HG02981 (cell line): Measurements from ENCODE around the gene PTMS.

Source experiments
- ATAC-seq: cut with Tn5 transposase; IDR thresholded peaks from one replicate; pipeline ENCODE4 v1.9.1; 2021; ENCODE audit warnings: mild to moderate bottlenecking, moderate library complexity; ENCODE audit not compliant: unreplicated experiment

Gene PTMS

GRCh38 chr12:6787309-6787708, 21.1 kb downstream of the PTMS start:
- no peak for ATAC-seq

GRCh38 chr12:6788972-6789924, 23.1 kb downstream of the PTMS start, which contains the start of gene CD4:
TSS of gene CD4 (plus strand) at chr12:6789528. CDS start at chr12:6800139, 10,611 bp downstream.
- no peak for ATAC-seq

- ATAC-seq, result no peak
Measured at GRCh38 chr12:6790496-6791150, 24.5 kb downstream of the PTMS start.

- ATAC-seq, result no peak
Measured at GRCh38 chr12:6791931-6792520, 25.9 kb downstream of the PTMS start.

GRCh38 chr12:6792522-6793201, 26.5 kb downstream of the PTMS start:
- ATAC-seq, result no peak

- ATAC-seq, result no peak
Measured at GRCh38 chr12:6795088-6795487, 28.9 kb downstream of the PTMS start.

GRCh38 chr12:6796576-6796975, 30.4 kb downstream of the PTMS start:
- ATAC-seq, result no peak

- ATAC-seq, result no peak
Measured at GRCh38 chr12:6799147-6799546, 33.0 kb downstream of the PTMS start.

GRCh38 chr12:6807170-6807569, 41.0 kb downstream of the PTMS start:
- no peak for ATAC-seq

- no peak for ATAC-seq
Measured at GRCh38 chr12:6809056-6809455, 42.9 kb downstream of the PTMS start.

- no peak for ATAC-seq
Measured at GRCh38 chr12:6810758-6811157, 44.6 kb downstream of the PTMS start.

- no peak for ATAC-seq
Measured at GRCh38 chr12:6813363-6813762, 47.2 kb downstream of the PTMS start.

- no peak for ATAC-seq
Measured at GRCh38 chr12:6816598-6816997, 50.4 kb downstream of the PTMS start.

GRCh38 chr12:6817098-6817497, 50.9 kb downstream of the PTMS start:
- no peak for ATAC-seq

GRCh38 chr12:6817662-6818157, 51.5 kb downstream of the PTMS start:
- no peak for ATAC-seq

GRCh38 chr12:6818222-6818621, 52.1 kb downstream of the PTMS start:
- ATAC-seq, result no peak

GRCh38 chr12:6818645-6819044, 52.5 kb downstream of the PTMS start:
- ATAC-seq, result no peak

GRCh38 chr12:6819106-6820030, 53.2 kb downstream of the PTMS start:
- no peak for ATAC-seq

GRCh38 chr12:6820166-6820565, 54.0 kb downstream of the PTMS start:
- ATAC-seq, result no peak
